ENCODE data around the gene TAF15.

Gene TAF15

DNA sequence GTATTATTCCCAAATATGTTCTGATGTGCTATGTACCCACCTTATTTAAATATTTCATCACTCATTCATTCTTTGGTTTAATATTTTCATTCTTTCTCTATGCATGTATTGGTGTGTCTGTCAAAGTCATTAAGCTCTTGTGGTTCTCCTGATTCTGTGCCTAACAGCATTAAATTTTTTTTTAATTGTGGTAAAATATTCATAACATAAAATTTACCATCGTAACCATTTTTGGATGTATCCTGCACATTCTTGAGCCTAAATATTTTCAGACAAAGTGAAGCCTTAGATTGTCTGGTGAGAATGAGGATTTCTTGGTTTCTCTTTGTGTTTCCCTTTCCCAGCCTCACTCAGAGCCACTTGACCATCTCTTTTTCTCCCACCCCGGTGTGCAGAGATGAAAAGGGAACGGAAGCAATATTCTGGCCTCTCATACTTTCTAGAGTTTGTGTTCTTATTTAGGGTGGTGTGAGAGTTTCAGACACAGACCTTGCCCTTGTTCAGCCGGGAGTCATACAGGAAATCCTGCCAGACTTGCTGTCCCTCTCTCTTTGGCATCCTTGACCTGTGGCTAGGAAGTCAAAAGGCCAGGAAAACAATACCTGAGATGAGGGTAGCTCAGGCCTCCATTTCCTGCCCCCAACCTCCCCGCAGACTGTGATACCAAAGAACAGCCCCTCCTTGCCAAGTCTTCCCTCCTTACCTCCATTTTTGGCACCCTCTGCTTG lies 66.0 kb downstream of the TAF15 start:
- DNase-seq = no peak

DNA sequence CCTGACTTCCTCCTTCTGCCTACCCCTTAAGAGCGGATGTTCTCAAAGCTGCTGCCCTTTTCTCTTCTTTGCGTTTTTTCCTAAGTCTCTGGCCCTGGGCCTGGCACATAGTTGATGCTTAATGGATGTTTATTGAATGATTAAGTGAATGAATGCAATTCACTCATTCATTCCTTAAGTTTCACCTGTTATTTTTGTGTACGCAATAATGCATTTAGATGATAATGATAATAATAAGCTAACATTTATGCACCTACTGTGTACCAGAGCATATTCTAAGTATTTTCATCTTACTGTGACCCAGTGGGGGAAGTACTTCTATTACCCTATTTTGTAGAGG lies 66.5 kb downstream of the TAF15 start:
- no peak for DNase-seq

GRCh38 chr17:35876534-35876933 lies 67.2 kb downstream of the TAF15 start:
- no peak for DNase-seq

DNA sequence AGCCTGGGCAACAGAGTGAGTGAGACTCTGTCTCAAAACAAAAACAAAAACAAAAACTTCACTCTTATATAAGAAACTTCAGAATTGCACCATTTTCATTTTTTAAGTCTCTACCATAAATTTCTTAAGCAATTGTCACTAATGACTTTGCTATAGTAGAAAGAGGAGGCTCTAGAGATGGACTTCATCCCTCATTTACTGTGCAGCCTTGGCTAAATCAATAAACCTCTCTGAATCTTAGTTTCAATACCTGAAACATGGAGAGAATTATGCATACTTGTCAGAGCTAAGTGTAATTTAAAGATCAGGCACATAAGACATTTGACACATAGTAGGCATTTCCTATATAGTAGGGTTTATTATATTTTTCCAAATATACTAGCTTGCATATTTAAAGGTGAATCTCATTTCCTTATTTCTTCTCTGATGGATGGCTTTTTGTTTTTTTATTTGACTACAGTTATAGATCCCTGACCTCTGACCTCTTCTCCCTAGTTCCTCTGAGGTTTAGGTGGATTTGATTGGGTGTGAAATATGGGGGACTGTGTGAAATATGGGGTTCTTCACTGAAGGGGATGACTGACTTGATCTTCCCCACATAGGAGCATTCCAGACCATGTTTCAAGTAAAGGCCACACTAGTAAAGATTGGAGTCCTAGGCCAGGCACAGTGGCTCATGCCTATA lies 68.2 kb downstream of the TAF15 start:
- DNase-seq = no peak

DNA sequence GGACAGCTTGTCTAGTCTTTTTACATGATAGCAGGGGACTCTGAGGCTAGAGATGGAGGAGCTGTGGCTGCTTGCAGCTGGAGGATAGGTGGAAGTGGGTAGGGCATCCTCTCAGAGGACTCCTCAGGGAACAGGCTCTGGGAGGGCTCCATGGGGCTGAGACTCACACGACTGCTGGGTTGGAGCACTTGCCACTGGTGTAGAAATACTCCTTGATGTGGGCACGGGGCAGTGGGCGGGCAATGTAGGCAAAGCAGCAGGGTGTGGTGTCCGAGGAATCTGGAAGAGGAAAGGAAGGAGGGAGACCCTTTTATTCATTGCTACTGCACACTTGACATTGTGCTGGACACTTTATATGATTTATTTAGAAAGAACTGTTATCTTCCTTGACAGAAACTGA lies 69.1 kb downstream of the TAF15 start:
- no peak for DNase-seq

GRCh38 chr17:35879773-35880654 lies 70.7 kb downstream of the TAF15 start, which contains the start of gene CCL5:
Gene CCL5, minus strand, starts transcription at chr17:35880360.
- no peak for DNase-seq

- DNase-seq = no peak
Measured at GRCh38 chr17:35889241-35889640, 80.0 kb downstream of the TAF15 start.

GRCh38 chr17:35889818-35890773 lies 80.8 kb downstream of the TAF15 start:
- DNase-seq = no peak

- DNase-seq = peak; percentile 49
Measured at GRCh38 chr17:35890774-35891155, 81.5 kb downstream of the TAF15 start.

- DNase-seq = no peak
Measured at GRCh38 chr17:35891269-35891668, 82.0 kb downstream of the TAF15 start.

DNA sequence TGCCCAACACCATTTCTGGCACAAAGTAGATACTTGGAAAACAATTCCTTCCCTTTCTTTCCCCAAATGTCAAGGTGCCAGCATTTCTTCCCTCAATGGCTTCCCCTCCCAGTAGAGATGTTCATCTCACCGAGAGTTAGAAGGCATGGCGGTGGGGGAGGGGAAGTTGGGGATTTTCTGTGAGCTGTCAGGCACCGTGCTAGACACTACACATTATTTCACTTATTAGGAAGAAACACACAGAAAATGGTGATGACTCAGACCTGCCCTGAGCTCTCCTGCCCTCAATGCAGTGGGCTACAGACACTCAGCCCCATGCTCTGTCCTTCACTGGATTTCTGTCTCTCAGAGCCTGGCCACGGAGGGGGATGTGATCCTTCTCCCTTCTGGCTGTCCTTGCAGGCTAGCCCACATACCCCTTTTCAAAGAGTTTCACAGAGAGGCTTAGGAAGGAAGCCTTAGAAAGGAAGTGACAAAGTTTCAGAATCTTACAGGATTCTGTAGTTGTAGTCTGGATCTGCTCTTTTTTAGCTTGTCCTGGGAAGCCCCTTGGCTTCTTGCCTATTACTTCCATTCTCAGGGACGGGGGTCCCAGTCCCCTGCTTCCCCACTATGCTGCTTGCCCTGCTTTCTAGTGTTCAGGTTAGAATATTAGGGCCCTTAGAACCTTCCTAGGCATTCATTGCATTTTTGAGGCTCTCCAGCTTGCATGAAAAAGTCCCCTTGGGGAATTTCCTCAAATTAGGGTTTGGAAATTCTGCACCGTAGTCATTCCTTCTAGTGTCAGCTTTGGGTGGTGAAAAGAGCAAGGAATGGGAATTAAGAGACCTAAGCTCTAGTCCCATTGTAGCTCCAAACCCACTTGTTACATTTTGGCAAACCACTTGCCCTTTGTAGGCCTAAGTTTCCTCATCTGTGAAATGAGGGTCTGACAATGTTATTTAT lies 83.1 kb downstream of the TAF15 start:
- DNase-seq = no peak

- no peak for DNase-seq
Measured at GRCh38 chr17:35893751-35894150, 84.5 kb downstream of the TAF15 start.

GRCh38 chr17:35894206-35894605 lies 84.9 kb downstream of the TAF15 start:
- no peak for DNase-seq

- no peak for DNase-seq
Measured at GRCh38 chr17:35895636-35896587, 86.6 kb downstream of the TAF15 start.
